ENCODE measurements around the gene HS3ST5.

- TF ChIP-seq CTCF (IDR thresholded peaks at IDR 0.05) (no peak), EP300 (IDR thresholded peaks at IDR 0.05) (no peak)
Measured at GRCh38 chr6:114008331-114008730, 334.5 kb downstream of the HS3ST5 start.

All from sigmoid colon (tissue), 4 donors.